A172 (cell line): ENCODE data around the gene OR4D11. TPM values are rescaled to one million over a fixed set of nuclear protein-coding genes. Genes with fewer than 3 reads are reported as not detected.
"Not testable (repeated sequence)": the region's sequence is repeated elsewhere in the genome, so short reads cannot be mapped to it uniquely, and the experiment has no call there.

ENCODE experiments used
- DNase-seq: peaks from one replicate; pipeline ENCODE4 v3.0.0-alpha.2; 2015; ENCODE audit warnings: low spot score
- total RNA-seq: library from RNA; depleted of rRNA; stranded (reverse); fragments of >200 nt; shearing (Covaris generic); gene quantifications from 2 replicates; pipeline ENCODE4 v1.2.3, GENCODE V29; 2014; rRNA removed

OR4D11 gene
- total RNA-seq, result not detected in 2 replicates

DNA sequence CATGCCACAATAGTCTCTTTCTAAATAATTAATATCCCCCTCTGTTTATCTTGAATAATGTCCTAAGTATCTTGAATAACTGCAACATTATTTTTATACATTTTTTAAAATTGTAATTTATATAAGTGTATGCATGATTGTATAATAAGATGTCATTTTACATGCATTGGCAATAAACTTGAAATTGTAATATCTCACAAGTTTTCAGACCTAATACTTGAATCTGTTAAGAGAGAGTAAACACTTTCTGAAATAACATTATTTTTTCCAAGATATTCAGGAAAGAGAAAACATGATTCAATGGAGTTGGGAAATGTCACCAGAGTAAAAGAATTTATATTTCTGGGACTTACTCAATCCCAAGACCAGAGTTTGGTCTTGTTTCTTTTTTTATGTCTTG is at the start of gene OR4D11:
Gene OR4D11, plus strand, starts transcription at position 301 of the 400 bp plus-strand sequence. Its CDS starts 0 bp downstream, at position 301.
- DNase-seq, result no peak

DNA sequence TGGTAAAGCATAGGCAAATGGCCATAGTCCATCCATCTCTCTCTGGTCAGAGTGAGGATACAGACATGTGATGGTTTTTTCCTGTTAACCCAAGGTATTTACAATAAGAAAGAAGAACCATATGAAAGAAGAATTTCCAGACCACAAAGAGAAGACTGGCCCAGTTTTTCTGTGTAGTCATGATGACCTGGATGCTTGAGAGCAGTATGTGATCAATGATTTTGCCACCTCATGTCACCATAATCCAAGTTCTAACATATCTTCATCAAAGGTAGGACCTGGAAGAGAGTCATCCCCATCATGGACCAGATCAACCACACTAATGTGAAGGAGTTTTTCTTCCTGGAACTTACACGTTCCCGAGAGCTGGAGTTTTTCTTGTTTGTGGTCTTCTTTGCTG is 46.7 kb upstream of the OR4D11 start, which contains the start of gene OR4D6:
Gene OR4D6, plus strand, starts transcription at position 301 of the 400 bp plus-strand sequence. Its CDS starts 0 bp downstream, at position 301.
- DNase-seq, result no peak

DNA sequence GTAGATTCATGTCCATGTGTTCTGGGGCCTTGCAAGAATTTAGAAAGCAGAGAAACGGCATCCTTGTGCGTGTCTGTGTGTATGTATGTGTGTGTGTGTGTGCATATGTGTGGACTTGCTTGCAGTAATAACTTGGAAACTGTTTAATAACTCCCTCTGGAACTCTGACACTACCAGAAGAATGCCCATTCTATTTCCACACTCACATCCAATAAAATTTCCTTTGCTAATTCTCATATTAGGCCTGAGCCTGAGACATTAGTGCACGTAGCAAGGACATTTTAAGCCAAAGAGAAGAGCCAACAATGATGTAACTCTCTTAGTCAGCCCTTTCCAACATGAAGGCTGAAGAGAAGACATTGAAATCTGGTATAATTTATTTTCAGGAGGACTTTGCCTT is 43.5 kb upstream of the OR4D11 start:
- DNase-seq, result no peak

DNA sequence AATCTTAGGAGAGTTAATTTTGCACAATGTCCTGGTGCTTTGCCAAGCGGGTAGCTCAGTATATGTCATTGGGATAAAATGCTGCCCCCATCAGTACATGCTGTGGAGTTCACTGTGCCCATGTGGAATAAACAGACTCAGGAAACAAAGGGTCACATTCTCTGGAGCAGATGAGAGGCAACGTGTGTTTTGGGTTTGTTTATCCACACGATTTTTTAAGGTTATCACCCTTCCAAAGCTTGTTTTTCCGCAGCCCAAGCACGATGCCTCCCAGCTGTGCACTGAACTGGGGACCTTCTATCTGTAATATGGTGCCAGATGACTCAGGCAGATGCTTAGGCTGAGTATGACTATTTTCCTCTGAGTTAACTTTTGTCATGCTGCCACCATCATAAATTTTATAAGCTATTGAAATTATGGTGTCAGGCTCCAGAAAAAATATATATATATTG is 40.2 kb upstream of the OR4D11 start:
- DNase-seq, result peak; percentile 22

DNA sequence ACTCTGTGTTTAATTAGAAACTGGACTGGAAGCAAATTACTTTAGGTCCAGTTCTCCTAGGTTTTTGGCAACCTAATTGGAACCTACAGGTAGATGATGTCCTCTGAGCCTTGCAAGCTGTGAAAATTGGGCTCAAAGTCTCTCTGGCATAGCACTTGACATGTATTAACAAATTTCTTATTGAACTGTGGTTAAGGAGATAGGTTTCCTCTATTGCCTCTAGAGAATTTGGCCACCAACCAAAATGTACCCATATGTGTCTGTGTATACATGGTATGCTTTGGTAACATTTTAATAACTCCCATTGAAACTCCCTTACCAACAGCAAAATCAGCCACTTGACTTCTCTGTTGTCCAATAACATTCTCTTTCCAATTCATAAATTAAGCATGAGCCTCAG is 30.4 kb upstream of the OR4D11 start, which contains the start of gene OR4D10:
Gene OR4D10, plus strand, starts transcription at position 301 of the 400 bp plus-strand sequence. CDS start 4,115 bp downstream, outside the sequence.
- DNase-seq, result no peak

DNA sequence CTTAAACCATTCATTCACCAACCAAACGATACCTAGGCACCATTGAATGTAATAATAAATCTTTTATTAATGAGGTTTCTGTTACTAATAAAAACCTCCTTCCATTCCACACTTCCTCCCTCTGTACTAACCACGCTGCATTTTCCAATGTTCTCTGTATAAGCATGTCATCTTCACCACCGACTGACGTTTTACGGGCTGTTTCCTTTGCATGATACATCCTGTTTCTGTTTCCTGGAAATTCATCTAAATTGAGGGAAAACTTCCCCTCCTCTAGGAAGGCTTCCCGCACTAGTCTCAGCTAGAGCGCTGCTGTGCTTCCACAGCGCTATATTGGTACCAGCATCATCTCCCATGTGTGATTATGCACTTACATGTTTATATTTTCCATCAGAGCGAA is 28.2 kb upstream of the OR4D11 start:
- no peak for DNase-seq

DNA sequence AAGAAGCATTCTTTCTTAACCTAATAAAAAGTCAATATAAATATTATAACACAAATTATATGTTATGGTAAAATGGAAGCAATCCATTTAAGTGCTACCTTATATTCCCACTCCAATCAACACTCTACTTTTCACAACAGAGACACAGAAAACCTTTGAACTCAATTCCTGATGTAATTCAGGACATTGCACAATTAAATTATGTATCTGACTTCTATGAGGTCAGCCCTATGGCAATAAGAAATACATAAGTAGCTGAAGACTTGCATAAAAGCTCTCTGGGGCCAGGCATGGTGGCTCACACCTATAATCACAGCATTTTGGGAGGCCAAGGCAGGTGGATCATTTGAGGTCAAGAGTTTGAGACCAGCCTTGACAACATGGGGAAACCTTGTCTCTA is 23.5 kb upstream of the OR4D11 start:
- DNase-seq, result no peak

DNA sequence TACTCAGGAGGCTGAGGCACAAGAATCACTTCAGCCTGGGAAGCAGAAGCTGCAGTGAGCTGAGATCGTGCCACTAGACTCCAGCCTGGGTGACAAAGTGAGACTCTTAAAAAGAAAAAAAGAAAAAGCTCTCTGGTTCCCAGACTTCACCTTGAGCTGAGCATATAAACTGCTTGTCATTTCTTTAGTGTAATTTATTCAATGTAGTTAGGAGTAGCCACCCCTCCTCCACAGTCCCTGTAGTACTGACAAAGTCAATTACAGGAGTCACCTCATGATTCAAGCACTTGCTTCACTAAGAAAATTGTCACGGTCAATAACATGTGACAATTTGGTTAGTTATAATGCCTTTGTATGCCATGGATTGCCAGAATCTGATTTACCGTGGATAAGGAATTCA is 23.0 kb upstream of the OR4D11 start:
- no peak for DNase-seq

DNA sequence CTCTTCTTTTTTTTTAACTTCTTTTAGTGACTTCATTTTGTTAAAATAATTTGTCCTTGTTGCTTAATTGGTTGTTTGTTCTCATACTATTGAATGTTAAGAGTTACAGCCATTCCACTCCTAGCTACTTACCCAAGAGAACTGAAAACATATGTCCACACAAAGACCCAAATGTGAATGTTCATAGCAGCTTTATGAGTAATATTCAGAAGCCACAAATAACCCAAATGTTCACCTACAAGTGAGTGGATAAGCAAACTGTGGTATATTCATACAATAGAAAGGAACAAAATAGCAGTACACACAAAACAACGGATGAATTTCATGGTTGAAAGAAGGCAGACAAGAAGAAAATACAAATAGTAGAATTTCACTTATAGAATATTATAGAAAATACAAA is 1.4 kb upstream of the OR4D11 start:
- DNase-seq, result no peak

DNA sequence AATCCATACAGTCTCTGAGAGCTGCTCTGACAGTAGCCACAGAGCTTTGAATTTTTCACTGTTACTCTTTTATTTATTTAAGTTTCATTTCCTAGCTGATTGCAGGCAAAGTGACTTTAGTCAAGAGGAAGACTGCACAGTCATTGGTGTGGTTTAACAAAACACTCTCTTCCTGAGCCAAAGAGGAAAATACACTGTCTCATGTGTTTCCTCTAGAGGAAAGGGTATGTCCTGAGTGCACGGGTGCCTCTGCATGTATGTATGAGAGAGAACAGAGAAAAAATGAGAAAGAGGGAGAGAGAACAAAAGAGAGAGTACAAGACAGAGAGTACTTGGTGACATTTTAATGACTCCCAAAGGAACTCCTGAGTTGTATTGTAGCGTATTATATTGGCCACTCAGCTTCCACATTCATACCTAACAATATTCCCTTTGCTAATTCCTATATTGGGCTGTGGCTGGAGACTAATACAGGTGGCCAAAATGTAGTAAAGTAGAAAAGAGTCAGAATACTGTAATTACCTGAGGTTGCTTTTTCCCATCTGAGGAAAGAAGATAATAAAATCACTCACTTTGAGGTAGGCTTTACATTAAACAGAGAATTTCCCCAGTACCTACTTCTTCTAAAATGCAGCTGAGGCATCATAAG is 7.7 kb downstream of the OR4D11 start, which contains the start of gene OR4D9:
Gene OR4D9, plus strand, starts transcription at position 599 of the 649 bp plus-strand sequence. CDS start 3,374 bp downstream, outside the sequence.
- DNase-seq, result peak; percentile 1

DNA sequence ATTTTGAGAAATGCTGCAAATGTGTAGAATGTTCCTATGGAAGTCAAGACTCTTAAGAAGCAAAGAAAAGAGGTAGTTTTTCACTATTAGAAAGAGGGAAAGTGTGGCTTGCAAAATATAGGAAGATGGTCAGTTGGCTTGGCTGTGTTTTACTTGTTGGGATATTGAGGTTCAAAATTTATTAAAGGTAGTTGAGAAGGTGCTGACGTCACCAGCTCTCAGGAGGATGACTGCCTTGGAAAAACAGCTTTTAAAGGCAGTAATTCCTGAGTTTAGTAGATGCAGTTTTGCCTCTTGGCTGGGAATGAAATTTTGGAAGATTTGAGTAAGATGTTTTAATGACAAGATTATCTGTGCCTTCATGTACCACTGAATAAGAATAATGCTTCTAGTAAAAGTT is 8.3 kb downstream of the OR4D11 start:
- no peak for DNase-seq

DNA sequence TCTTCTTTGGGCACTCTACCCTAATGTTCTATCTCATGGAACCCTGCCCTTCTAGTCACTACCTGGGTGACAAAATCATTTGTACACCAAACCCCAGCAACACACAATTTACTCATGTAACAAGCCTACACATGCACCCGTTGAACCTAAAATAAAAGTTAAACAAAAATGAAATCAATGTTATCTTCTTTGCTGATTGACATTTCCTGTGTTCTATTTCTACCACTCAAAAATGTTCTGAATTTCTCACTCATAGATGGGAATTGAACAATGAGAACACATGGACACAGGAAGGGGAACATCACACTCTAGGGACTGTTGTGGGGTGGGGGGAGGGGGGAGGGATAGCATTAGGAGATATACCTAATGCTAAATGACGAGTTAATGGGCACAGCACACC is 16.8 kb downstream of the OR4D11 start:
- DNase-seq, result not testable (repeated sequence)

DNA sequence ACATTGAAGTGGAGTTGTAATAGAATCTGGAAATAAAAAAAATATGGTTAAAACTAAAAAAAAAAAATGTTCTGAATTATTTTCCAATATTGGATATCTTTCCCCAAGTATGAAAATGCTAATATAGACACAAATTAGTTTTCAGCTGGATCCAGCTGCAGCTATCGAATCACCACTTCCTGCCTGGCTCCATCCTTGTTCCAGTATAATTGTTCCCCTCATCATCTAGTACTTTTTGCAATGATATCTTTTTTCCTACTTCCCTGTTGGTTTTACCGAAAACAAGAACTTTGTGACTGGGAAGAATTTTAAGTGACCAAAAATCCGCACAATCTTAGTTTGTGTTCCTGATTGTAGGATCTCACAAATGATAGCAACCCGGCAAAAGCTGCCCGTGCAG is 17.4 kb downstream of the OR4D11 start:
- no peak for DNase-seq

DNA sequence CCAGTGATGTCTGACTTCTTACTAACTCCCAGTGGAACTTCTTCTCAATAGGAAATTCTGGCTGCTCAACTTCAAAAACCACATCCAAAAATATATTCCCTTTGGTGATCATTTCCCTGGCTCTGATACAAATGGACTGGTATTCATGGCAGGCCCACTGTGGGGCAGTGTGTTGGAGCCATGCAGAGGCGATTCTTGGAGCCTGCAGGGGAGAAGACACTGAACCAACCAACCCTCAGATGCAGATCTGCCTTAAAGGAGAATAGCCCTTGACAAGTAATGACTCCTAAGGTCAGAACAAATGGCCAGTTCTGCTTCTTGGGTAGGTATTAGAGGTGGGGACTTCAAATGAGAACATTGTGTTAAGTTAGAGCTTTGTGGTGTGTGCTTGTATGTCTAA is 20.2 kb downstream of the OR4D11 start:
- DNase-seq, result no peak

DNA sequence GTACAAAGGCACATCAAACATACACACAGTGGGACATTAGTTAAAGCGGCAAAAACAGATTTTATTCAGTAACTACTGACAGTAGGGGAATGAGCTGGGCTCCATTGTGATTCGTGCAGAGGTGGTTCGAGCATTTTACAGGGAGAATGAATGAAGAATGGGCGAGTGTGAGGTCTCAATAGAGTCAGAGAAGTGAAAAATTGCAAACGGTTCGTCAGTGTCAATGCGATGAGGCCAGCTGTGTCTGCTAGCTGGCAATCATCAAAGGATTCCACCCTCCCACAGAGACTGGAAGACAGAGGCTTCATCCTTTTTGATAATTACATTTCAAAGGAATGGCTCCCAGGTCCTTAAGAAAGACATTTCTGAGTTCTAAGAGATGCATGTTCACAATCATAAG is 25.3 kb downstream of the OR4D11 start:
- DNase-seq, result no peak

DNA sequence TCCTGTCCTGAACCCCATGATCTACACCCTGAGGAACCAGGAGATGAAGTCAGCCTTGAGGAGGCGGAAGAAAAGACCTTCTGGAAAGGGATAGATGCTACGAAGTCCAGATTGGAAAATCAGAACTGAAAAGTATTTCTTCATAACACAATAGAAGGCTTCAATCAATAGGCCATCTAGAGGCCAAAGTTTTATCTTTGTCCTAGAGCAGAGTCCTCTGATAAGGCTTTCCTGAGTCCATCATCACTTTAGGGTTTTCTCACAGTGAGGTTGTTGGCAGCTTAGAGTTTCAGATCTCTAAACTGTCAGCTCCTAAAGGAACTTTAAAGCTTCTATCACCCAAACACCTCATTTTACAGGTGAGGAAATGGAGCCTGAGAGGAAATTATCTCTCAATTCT is 29.2 kb downstream of the OR4D11 start:
- no peak for DNase-seq

DNA sequence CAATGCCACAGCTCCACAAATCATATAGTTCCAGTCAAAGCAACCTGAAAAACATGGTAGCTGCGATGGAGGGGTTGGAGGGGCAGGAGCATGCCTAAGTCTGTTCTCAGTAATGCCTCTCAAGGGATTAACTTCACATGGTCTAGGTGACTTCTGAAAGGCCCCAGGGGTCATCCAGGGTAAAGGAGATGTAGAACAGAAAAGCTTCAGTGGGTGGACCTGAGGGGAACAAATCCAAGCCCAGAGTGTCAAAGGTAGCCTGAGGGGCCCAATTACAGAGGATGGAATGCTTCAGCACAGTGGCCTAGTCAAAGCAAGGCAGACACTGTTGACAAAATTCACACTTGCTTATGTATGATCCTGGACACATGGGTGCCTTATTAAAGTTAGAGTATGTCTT is 31.3 kb downstream of the OR4D11 start:
- DNase-seq, result no peak

DNA sequence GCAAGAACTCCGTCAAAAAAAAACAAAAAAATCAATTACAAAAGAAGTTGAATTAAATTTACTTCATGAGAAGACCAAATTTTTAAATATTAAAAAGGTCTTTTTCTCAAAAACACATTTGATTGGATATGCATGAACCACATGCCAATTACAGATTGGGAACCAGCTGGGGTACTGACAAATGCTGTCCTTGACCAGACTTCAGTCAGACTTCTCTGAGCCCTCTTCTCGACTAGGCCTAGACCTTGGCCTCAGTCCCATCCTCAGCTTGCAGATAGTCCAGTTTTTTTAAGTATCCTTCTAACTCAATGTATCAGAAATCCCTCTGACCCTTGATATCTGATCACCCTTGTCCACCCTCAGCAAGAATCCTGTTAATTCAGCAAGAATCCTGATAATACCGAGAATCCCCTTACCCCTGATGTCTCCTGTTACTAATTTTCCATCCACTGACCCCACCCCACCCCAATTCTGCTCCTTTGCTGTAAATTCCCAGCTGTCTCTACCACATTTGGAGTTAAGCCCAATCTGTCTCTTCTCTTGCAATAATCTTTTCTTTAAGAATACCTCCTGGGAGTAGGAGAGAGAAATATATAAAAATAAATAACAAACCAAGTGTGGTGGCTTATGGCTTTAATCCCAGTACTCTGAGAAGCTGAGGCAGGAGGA is 38.9 kb downstream of the OR4D11 start:
- DNase-seq, result no peak

DNA sequence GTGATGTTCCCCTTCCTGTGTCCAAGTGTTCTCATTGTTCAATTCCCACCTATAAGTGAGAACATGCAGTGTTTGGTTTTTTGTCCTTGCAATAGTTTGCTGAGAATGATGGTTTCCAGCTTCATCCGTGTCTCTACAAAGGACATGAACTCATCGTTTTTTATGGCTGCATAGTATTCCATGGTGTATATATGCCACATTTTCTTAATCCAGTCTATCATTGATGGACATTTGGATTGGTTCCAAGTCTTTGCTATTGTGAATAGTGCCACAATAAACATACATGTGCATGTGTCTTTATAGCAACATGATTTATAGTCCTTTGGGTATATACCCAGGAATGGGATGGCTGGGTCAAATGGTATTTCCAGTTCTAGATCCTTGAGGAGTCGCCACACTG is 40.3 kb downstream of the OR4D11 start:
- DNase-seq, result not testable (repeated sequence)

DNA sequence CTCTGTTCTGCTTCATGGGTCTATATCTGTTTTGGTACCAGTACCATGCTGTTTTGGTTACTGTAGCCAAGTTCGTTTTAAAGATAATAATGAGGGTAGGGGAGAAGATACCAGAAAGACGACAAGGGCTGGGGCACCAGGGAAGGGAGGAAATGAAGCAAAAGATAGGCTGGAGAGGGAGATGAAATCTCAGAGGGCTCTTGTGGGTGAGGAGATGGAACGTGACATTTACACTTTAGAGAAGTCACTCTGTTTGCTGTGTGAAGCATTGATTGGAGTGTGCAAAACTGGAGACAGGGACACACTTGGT is 41.4 kb downstream of the OR4D11 start:
- no peak for DNase-seq

DNA sequence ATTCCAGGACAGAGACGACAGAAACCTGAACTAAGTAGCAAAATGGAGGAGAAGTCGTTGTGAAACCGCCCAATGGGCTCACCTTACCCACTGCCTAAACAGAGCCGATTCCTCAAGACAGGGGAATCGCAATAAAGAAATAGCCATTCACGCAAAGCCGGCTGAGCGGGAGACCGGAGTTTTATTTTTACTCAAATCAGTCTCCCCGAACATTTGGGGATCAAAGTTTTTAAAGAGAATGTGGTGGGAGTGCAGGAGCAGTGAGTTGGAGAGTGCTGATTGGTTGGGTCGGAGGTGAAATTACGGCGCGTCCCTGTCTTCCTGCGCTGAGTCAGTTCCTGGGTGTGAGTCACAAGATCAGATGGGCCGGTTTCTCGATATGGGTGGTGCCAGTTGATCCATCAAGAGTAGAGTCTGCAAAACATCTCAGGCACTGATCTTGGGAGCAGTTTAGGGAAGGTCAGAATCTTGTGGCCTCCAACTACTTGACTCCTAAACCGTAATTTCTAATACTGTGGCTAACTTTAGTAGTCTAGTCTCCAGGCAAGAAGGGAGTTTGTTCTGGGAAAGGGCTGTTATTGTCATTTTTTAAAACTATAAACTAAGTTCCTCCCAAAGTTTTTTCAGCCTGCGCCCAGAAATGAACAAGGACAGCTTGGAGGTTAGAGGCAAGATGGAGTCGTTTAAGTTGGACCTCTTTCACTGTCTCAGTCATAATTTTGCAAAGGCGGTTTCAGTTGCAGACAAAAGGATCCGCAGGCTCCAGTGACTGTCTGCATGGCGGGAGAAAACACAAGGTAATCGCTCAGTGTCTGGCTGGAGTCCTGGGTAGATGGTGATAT is 42.0 kb downstream of the OR4D11 start:
- DNase-seq, result peak; percentile 98

DNA sequence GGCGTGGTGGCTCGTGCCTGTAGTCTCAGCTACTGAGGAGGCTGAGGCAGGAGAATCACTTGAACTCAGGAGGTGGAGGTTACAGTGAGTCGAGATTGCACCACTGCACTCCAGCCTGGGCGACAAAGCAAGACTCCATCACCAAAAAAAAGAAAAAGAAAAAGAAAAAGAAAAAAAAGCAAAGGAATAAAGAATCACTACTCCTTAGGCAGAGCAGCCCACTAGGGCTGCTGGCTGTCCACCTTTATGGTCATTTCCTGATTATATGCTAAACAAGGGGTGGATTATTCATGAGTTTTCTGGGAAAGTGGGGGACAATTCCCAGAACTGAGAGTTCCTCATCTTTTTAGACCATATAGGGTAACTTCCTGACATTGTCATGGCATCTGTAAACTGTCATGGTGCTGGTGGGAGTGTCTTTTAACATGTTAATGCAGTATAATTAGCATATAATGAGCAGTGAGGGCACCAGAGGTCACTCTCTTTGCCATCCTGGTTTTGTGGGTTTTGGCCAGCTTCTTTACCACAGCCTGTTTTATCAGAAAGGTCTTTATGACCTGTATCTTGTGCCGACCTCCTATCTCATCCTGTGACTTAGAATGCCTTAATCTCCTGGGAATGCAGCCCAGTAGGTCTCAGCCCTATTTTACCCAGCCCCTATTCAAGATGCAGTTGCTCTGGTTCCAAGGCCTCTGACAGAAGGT is 44.4 kb downstream of the OR4D11 start:
- peak; percentile 79 for DNase-seq
